Activated T-helper 2 cell treated with anti-CD3 and anti-CD28 coated beads, Interferon-gamma antibody, Interleukin-2, Interleukin-4, amounts not matched to agents 10 μg/mL and 5 μg/mL and 100 μg/mL, durations not matched to agents 14 hours and 24 hours and 36 hours (primary cell): Measurements from ENCODE around the gene ZNF629. TPM values are rescaled to one million over a fixed set of nuclear protein-coding genes. Genes with fewer than 3 reads are reported as not detected.
"Not testable (repeated sequence)": the region's sequence is repeated elsewhere in the genome, so short reads cannot be mapped to it uniquely, and the experiment has no call there.

Experiments used
- DNase-seq: peaks from one replicate; pipeline ENCODE4 v3.0.0; 2021; ENCODE audit warnings: low spot score
- H3K27ac Mint-ChIP-seq: one replicate; pipeline ENCODE4 v1.8.0; 2021; ENCODE audit warnings: mixed read lengths
- H3K27me3 Mint-ChIP-seq: one replicate; pipeline ENCODE4 v1.8.0; 2021; ENCODE audit warnings: low read depth, mixed read lengths
- H3K36me3 Mint-ChIP-seq: one replicate; pipeline ENCODE4 v1.8.0; 2021; ENCODE audit warnings: low read depth, mixed read lengths
- H3K4me1 Mint-ChIP-seq: one replicate; pipeline ENCODE4 v1.8.0; 2021; ENCODE audit warnings: low read depth, mixed read lengths
- H3K4me3 Mint-ChIP-seq: one replicate; pipeline ENCODE4 v1.8.0; 2021; ENCODE audit warnings: low read depth, mild to moderate bottlenecking, moderate library complexity, mixed read lengths
- H3K9me3 Mint-ChIP-seq: one replicate; pipeline ENCODE4 v1.8.0; 2021; ENCODE audit warnings: mixed read lengths
- intact Hi-C: fragments of 100-400 bp; cut with micrococcal nuclease; formaldehyde crosslinking; loops from one replicate; pipeline ENCODE4 v1.15.1; 2023
- total RNA-seq: library from RNA; stranded (reverse); gene quantifications from 2 replicates; pipeline ENCODE4 v1.2.3, GENCODE V29; 2022

Gene ZNF629
- 0.78 and 0.82 TPM in 2 replicates for total RNA-seq

- Mint-ChIP-seq H3K4me1 (peaks cover 1% of the 10 kb centered on the region), H3K9me3 (no peaks in the 10 kb centered on the region), H3K27me3 (peaks cover 33% of the 10 kb centered on the region), H3K27ac (no peak within 1 kb of the TSS), H3K4me3 (peak within 1 kb of the TSS; percentile 51), H3K36me3 (no peaks in the 10 kb centered on the region)
- intact Hi-C loops = no loop called here
- DNase-seq = no peak
Observed at GRCh38 chr16:30786936-30787612, at the start of gene ZNF629. Gene ZNF629, minus strand, starts transcription at chr16:30787205. Its CDS starts 2,723 bp downstream, at chr16:30784482.

- no peak overlapping the region for H3K27ac Mint-ChIP-seq
- intact Hi-C loops = no loop called here
- H3K4me1 Mint-ChIP-seq = no peaks in the 10 kb centered on the region
- H3K4me3 Mint-ChIP-seq = no peak overlapping the region
- H3K27me3 Mint-ChIP-seq = peaks cover 4% of the 10 kb centered on the region
- no peaks in the 10 kb centered on the region for H3K9me3 Mint-ChIP-seq
- no peak for DNase-seq
- no peaks in the 10 kb centered on the region for H3K36me3 Mint-ChIP-seq
Observed at GRCh38 chr16:30834130-30834740, 47.2 kb upstream of the ZNF629 start.

- Mint-ChIP-seq H3K4me3 (no peak overlapping the region), H3K36me3 (no peaks in the 10 kb centered on the region), H3K27ac (no peak overlapping the region)
Observed at GRCh38 chr16:30830072-30830417, 43.0 kb upstream of the ZNF629 start.

DNA sequence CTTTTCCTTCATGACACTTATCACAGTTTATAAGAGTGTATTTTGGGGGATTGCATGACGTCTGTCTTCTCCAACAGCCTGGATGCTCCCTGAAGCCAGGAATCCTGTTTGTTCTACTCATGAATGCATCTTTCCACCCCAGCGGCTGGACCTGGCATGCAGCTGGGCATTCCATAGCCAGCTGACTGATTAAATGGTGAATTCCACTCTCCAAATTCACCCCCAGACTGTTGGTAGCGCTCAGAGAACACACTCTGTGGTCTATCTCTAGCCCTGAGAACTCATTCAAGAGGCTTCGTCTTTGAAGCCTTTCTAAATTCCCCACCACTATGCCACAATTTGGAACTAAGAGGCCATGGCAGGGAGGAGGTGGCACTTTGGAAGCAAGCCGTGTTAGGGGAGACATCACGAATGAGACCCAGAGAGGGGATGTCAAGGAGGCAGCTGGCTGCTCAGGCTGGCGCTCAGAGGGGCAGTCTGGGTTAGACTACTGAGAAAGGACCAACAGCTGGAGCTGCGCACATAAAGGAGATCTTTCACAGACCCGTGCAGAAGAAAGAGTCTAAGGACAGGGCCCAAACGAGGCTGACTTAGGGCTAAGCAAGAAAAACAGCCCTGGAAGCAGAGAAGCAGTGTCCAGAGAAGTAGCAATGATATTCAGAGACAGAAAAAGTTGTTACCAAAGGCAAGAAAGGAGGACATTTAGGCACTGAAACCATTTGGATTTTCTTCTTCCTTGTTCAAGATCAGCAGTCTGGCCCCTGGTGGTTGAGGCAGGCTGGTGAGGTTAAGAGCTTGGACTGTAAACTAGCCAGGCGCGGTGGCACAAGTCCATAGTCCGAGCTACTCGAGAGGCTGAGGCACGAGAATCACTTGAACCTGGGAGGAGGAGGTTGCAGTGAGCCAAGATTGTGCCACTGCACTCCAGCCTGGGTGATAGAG lies 42.4 kb upstream of the ZNF629 start:
- no peak overlapping the region for H3K4me3 Mint-ChIP-seq
- no peak for DNase-seq
- no peaks in the 10 kb centered on the region for H3K4me1 Mint-ChIP-seq
- intact Hi-C loops = no loop called here
- no peak overlapping the region for H3K27ac Mint-ChIP-seq
- no peaks in the 10 kb centered on the region for H3K9me3 Mint-ChIP-seq
- H3K27me3 Mint-ChIP-seq = peaks cover 8% of the 10 kb centered on the region
- H3K36me3 Mint-ChIP-seq = no peaks in the 10 kb centered on the region

More at GRCh38 chr16:30830072-30830417, 43.0 kb upstream of the ZNF629 start:
- DNase-seq = no peak
- H3K27me3 Mint-ChIP-seq = peaks cover 8% of the 10 kb centered on the region
- no peaks in the 10 kb centered on the region for H3K4me1 Mint-ChIP-seq
- intact Hi-C loops = no loop called here
- no peaks in the 10 kb centered on the region for H3K9me3 Mint-ChIP-seq

- no peak for DNase-seq
- no peaks in the 10 kb centered on the region for H3K9me3 Mint-ChIP-seq
- H3K36me3 Mint-ChIP-seq = no peaks in the 10 kb centered on the region
- H3K27ac Mint-ChIP-seq = no peak overlapping the region
- no peaks in the 10 kb centered on the region for H3K27me3 Mint-ChIP-seq
- intact Hi-C loops = no loop called here
- H3K4me1 Mint-ChIP-seq = no peaks in the 10 kb centered on the region
- H3K4me3 Mint-ChIP-seq = no peak overlapping the region
Observed at GRCh38 chr16:30821891-30822290, 34.9 kb upstream of the ZNF629 start.

GRCh38 chr16:30821441-30821840 lies 34.4 kb upstream of the ZNF629 start:
- H3K27me3 Mint-ChIP-seq, H3K9me3 Mint-ChIP-seq, H3K27ac Mint-ChIP-seq, H3K4me1 Mint-ChIP-seq, DNase-seq, intact Hi-C loops, H3K36me3 Mint-ChIP-seq, H3K4me3 Mint-ChIP-seq: not testable (repeated sequence)

DNA sequence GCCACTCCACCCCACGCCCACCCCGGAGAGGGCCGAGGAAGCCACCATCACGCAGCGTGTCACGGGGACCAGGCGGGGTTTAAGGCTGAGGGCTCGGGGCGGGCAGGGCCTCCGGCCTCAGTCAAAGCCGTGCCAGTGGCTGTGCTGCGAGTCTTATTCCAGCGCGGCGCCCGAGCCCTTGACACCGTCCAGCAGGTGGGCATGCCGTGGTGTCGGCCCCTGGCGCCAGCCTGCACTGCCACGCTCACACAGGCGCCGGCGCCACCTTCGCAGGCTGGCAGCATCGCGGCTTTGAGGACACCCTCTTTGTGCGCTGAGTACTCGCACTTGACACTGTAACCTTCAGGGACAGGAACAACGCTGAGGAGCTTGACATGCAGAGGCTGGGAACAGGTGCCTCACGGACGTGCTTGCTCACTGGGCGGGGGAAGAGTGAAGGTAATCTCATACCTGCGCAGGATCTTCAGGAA lies 34.0 kb upstream of the ZNF629 start:
- no peak overlapping the region for H3K4me3 Mint-ChIP-seq
- intact Hi-C loops = no loop called here
- no peak overlapping the region for H3K27ac Mint-ChIP-seq
- no peaks in the 10 kb centered on the region for H3K27me3 Mint-ChIP-seq
- DNase-seq = no peak
- H3K9me3 Mint-ChIP-seq = no peaks in the 10 kb centered on the region
- no peaks in the 10 kb centered on the region for H3K36me3 Mint-ChIP-seq
- H3K4me1 Mint-ChIP-seq = no peaks in the 10 kb centered on the region

GRCh38 chr16:30816769-30817168 lies 29.8 kb upstream of the ZNF629 start:
- intact Hi-C loops = no loop called here
- H3K4me1 Mint-ChIP-seq = peaks cover 10% of the 10 kb centered on the region
- H3K27ac Mint-ChIP-seq = no peak overlapping the region

DNA sequence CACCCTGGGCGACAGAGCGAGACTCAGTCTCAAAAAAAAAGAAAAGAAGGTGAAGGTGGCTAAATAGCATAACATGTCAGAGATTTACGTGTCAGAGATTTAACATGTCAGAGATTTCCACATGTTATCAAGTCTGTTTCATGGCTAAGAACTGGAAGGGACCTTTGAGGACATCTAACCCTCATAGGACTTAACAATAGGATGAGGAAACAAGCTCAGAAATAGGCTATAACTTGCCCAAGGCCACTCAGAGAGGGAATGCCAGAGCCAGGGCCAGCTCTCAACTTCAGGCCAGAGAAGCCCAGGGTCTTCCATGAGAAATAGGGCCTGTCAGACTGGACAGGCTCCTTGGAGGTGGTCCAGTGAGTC lies 26.8 kb upstream of the ZNF629 start:
- Mint-ChIP-seq H3K4me1 (peaks cover 10% of the 10 kb centered on the region), H3K27me3 (no peaks in the 10 kb centered on the region), H3K27ac (peak overlapping the region; percentile 74), H3K36me3 (no peaks in the 10 kb centered on the region), H3K4me3 (peak overlapping the region; percentile 92), H3K9me3 (no peaks in the 10 kb centered on the region)
- intact Hi-C loops = loop anchor here (1.0 kb wide), 2 partner anchors 38 to 108 kb away; no protein-coding TSS in a partner anchor
- no peak for DNase-seq

More at GRCh38 chr16:30816769-30817168, 29.8 kb upstream of the ZNF629 start:
- no peaks in the 10 kb centered on the region for H3K36me3 Mint-ChIP-seq
- no peak overlapping the region for H3K4me3 Mint-ChIP-seq
- H3K9me3 Mint-ChIP-seq = no peaks in the 10 kb centered on the region
- no peaks in the 10 kb centered on the region for H3K27me3 Mint-ChIP-seq
- no peak for DNase-seq

- Mint-ChIP-seq H3K4me1 (peaks cover 21% of the 10 kb centered on the region), H3K27me3 (peaks cover 13% of the 10 kb centered on the region)
- DNase-seq, H3K9me3 Mint-ChIP-seq, H3K27ac Mint-ChIP-seq, intact Hi-C loops, H3K36me3 Mint-ChIP-seq, H3K4me3 Mint-ChIP-seq: not testable (repeated sequence)
Observed at GRCh38 chr16:30809675-30810074, 22.7 kb upstream of the ZNF629 start.

DNA sequence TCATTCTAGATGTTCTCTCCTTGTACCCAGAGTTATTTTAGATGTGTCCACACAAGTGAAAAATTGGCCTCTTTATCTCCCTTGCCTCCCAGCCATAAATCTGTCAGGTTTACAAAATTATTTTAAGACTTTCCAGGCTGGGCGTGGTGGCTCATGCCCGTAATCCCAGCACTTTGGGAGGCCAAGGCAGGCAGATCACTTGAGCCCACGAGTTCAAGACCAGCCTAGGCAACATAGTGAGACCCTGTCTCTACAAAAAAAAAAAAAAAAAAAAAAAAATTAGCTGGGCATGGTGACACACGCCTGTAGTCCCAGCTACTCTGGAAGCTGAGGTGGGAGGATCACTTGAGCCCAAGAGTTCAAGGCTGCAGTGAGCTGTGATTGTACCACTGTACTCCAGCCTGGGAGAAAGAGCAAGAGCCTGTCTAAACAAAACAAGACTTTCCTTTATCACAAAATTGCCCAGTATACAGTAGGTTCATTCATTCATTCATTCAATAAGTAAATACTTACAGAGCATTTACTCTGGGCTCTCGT lies 22.0 kb upstream of the ZNF629 start:
- H3K9me3 Mint-ChIP-seq, H3K27ac Mint-ChIP-seq, H3K4me3 Mint-ChIP-seq, H3K36me3 Mint-ChIP-seq, intact Hi-C loops, DNase-seq: not testable (repeated sequence)
- H3K27me3 Mint-ChIP-seq = peaks cover 13% of the 10 kb centered on the region
- H3K4me1 Mint-ChIP-seq = peaks cover 19% of the 10 kb centered on the region

DNA sequence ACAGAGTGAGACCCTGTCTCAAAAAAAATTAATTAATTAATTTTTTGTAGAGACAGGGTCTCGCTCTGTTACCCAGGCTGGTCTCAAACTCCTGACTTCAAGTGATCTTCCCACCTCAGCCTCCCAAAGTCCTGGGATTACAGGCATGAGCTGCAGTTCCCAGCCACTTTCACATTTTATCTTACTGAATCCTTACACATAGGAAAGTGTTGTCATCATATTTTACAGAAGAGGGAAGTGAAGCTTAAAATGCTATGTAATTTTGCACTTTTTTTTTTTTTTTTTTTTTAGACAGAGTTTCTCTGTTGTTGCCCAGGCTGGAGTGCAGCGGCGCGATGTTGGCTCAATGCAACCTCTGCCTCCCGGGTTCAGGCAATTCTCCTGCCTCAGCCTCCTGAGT lies 21.1 kb upstream of the ZNF629 start:
- Mint-ChIP-seq H3K4me3 (no peak overlapping the region), H3K27me3 (peaks cover 15% of the 10 kb centered on the region), H3K4me1 (peaks cover 18% of the 10 kb centered on the region), H3K9me3 (no peaks in the 10 kb centered on the region), H3K36me3 (peaks cover 4% of the 10 kb centered on the region), H3K27ac (no peak overlapping the region)
- intact Hi-C loops = no loop called here
- no peak for DNase-seq
